HG03159 (cell line): ENCODE data around the gene TBC1D22B.
"Not testable (repeated sequence)": the region's sequence is repeated elsewhere in the genome, so short reads cannot be mapped to it uniquely, and the experiment has no call there.

ENCODE experiments used
- ATAC-seq: cut with Tn5 transposase; IDR thresholded peaks from one replicate; pipeline ENCODE4 v1.9.1; 2021; ENCODE audit warnings: mild to moderate bottlenecking, moderate library complexity; ENCODE audit not compliant: unreplicated experiment

Gene TBC1D22B

GRCh38 chr6:37319856-37320480 is 62.4 kb downstream of the TBC1D22B start:
- ATAC-seq: no peak

GRCh38 chr6:37320646-37321045 is 63.1 kb downstream of the TBC1D22B start:
- no peak for ATAC-seq

GRCh38 chr6:37321101-37321500 is 63.5 kb downstream of the TBC1D22B start:
- ATAC-seq: no peak

GRCh38 chr6:37321516-37322415 is 64.2 kb downstream of the TBC1D22B start:
- no peak for ATAC-seq

GRCh38 chr6:37323580-37323979 is 66.0 kb downstream of the TBC1D22B start:
- ATAC-seq: no peak

GRCh38 chr6:37324131-37325033 is 66.8 kb downstream of the TBC1D22B start:
- no peak for ATAC-seq

GRCh38 chr6:37330345-37330744 is 72.8 kb downstream of the TBC1D22B start:
- not testable (repeated sequence) for ATAC-seq

- no peak for ATAC-seq
Measured at GRCh38 chr6:37331047-37331446, 73.5 kb downstream of the TBC1D22B start.

- no peak for ATAC-seq
Measured at GRCh38 chr6:37332894-37333293, 75.3 kb downstream of the TBC1D22B start.

GRCh38 chr6:37334047-37334446 is 76.5 kb downstream of the TBC1D22B start:
- ATAC-seq: no peak

GRCh38 chr6:37338317-37338716 is 80.7 kb downstream of the TBC1D22B start:
- ATAC-seq: not testable (repeated sequence)

- no peak for ATAC-seq
Measured at GRCh38 chr6:37338745-37339255, 81.2 kb downstream of the TBC1D22B start.

GRCh38 chr6:37339741-37340638 is 82.4 kb downstream of the TBC1D22B start:
- ATAC-seq: no peak

- no peak for ATAC-seq
Measured at GRCh38 chr6:37340639-37340943, 83.0 kb downstream of the TBC1D22B start.

GRCh38 chr6:37343248-37343647 is 85.7 kb downstream of the TBC1D22B start:
- ATAC-seq: no peak

GRCh38 chr6:37344308-37344707 is 86.7 kb downstream of the TBC1D22B start:
- no peak for ATAC-seq

GRCh38 chr6:37345804-37346203 is 88.2 kb downstream of the TBC1D22B start:
- ATAC-seq: not testable (repeated sequence)

- ATAC-seq: no peak
Measured at GRCh38 chr6:37347177-37347576, 89.6 kb downstream of the TBC1D22B start.

- no peak for ATAC-seq
Measured at GRCh38 chr6:37347670-37348111, 90.1 kb downstream of the TBC1D22B start.

- no peak for ATAC-seq
Measured at GRCh38 chr6:37351027-37351426, 93.5 kb downstream of the TBC1D22B start.
